Activated CD4-positive, CD25-positive, alpha-beta regulatory T cell treated with anti-CD3 and anti-CD28 coated beads, Interleukin-2, amount 50 U/mL, for 72 hours (primary cell): ENCODE measurements around the gene RGPD6.
"Not testable (repeated sequence)": the region's sequence is repeated elsewhere in the genome, so short reads cannot be mapped to it uniquely, and the experiment has no call there.

Experiments
- DNase-seq: peaks from one replicate; pipeline ENCODE4 v3.0.0; 2021

Gene RGPD6

GRCh38 chr2:110576763-110577416 lies at the start of gene RGPD6:
Gene RGPD6 (minus strand): TSS chr2:110577222. CDS start chr2:110577024, 198 bp downstream.
- not testable (repeated sequence) for DNase-seq

DNA sequence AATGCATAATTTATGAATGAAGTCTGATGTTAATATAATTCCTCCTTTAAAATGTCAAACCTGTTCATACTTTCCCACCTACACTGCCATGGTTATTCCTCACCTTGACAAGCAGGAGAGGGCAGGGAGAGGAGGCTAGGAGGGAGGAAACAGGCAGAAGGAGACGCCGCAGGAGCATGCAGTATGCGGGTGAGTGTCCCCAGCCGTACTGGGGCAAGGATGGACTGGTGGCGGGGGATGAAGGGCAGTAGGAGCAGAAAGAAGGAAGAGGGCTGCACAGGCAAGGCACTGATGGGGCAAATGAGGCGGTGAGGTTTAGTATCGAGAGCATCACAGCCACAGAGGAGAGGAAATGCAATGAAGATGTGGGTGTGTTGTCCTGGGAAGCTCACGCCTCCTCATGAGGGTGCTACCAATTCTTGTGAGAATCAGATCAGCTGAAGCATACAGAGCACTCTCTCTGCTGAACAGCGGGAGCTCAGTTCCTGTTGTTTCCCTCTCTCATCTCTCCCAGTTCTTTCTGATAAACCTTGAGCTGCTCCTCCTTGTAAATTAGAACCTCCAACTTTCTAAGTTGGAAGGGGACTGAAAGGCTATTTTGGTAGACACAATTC lies 42.4 kb upstream of the RGPD6 start:
- DNase-seq: not testable (repeated sequence)

- DNase-seq: not testable (repeated sequence)
These were observed 36.9 kb upstream of the RGPD6 start for GRCh38 chr2:110613927-110614326.

GRCh38 chr2:110610613-110611250 lies 33.7 kb upstream of the RGPD6 start:
- DNase-seq: not testable (repeated sequence)

- DNase-seq: not testable (repeated sequence)
These were observed 33.0 kb upstream of the RGPD6 start for GRCh38 chr2:110609843-110610612.

- DNase-seq: not testable (repeated sequence)
These were observed 31.9 kb upstream of the RGPD6 start for GRCh38 chr2:110608788-110609502.

GRCh38 chr2:110605057-110605456 lies 28.0 kb upstream of the RGPD6 start:
- DNase-seq: not testable (repeated sequence)

- not testable (repeated sequence) for DNase-seq
These were observed 27.0 kb upstream of the RGPD6 start for GRCh38 chr2:110603917-110604591.

GRCh38 chr2:110602139-110602538 lies 25.1 kb upstream of the RGPD6 start:
- DNase-seq: not testable (repeated sequence)

- not testable (repeated sequence) for DNase-seq
These were observed 15.0 kb upstream of the RGPD6 start for GRCh38 chr2:110591973-110592372.

DNA sequence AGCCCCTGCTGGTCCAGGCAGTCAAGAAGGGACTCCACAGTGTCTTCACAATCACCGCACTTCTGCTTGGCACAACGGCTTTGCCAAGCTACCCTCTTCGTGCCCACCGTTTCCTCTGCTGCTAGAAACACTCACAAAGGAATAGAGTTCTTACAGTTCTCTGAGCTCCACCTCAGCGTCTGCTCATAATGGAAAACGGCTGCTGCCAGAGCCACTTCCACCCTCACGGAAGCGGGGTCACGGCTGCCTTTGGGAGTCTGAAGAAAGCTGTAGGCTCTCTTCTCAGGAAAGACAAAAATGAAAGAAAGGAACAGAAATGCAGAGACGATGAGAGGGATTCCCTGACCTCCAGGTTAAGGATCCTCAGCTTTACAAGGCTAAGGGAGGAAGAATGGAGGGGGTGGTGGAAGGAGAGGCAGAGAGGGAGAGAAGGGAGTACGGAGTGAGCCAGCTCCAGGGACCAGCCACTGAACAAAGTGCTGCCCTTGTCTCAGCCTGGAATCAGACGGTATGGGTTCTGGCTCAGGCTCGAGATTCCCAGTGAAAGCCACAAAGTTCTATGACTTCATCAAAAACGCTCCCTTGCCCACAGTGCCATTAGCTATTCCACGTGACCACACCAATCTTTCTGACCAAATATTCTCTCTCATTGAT lies 12.8 kb upstream of the RGPD6 start:
- DNase-seq: not testable (repeated sequence)

DNA sequence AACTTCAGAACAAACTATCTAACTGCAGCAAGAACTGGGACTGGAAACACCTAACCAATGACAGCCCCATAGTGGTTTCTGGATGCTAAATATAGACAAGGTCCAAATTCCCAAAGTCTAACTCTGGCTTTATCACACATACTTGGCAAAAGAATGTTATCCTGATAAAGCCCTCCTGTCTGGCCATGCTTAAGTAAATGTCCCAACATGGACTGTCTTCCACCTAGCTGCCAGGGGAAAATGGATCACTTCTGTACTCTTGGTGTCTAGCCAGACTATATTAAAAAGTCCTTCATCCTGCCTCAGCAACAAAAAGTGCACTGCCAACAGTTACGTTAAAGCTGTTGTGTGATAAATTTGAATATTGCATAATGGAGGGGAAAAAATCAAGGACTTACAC lies 11.5 kb upstream of the RGPD6 start:
- DNase-seq: not testable (repeated sequence)

GRCh38 chr2:110579216-110579965 lies 2.4 kb upstream of the RGPD6 start:
- DNase-seq: not testable (repeated sequence)

GRCh38 chr2:110578429-110578828 lies 1.4 kb upstream of the RGPD6 start:
- DNase-seq: not testable (repeated sequence)

- DNase-seq: not testable (repeated sequence)
These were observed 77.2 kb downstream of the RGPD6 start for GRCh38 chr2:110499755-110500377.

- not testable (repeated sequence) for DNase-seq
These were observed 81.0 kb downstream of the RGPD6 start for GRCh38 chr2:110496027-110496426.

GRCh38 chr2:110494488-110494887 lies 82.5 kb downstream of the RGPD6 start:
- not testable (repeated sequence) for DNase-seq

DNA sequence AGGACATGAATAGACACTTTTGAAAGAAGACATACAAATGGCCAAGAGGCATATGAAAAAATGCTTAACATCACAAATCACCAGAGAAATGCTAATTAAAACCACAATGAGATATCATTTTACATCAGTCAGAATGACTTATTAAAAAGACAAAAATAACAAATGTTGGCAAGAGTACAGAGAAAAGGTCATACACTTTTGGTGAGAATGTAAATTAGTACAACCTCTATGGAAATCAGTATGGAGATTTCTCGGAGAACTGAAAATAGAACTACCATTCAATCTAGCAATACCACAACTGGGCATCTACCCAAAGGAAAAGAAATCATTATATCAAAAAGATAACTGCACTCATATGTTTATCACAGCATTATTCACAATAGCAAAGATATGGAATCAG lies 88.0 kb downstream of the RGPD6 start:
- not testable (repeated sequence) for DNase-seq

GRCh38 chr2:110482697-110483096 lies 94.3 kb downstream of the RGPD6 start:
- not testable (repeated sequence) for DNase-seq

GRCh38 chr2:110481200-110481599 lies 95.8 kb downstream of the RGPD6 start:
- DNase-seq: not testable (repeated sequence)
